Measurements from ENCODE around the gene SHANK2. TPM values are rescaled to one million over a fixed set of nuclear protein-coding genes. Genes with fewer than 3 reads are reported as not detected.

Gene SHANK2
- polyA plus RNA-seq, 1 donor from 2014 or later = 13.6 TPM

- no peak for TF ChIP-seq MXI1 (conservative IDR thresholded peaks at IDR 0.05; ENCODE audit: poor library complexity, severe bottlenecking)
- TF ChIP-seq REST (IDR thresholded peaks at IDR 0.05; ENCODE audit: borderline replicate concordance) = no peak
- TF ChIP-seq SMC3 (conservative IDR thresholded peaks at IDR 0.05; ENCODE audit: poor library complexity) = no peak
- TF ChIP-seq EZH2 (IDR thresholded peaks at IDR 0.05; ENCODE audit: borderline replicate concordance, insufficient read depth, low read length, poor library complexity, severe bottlenecking) = no peak
- no peak for TF ChIP-seq RAD21 (conservative IDR thresholded peaks at IDR 0.05)
- no peak for TF ChIP-seq POLR2AphosphoS5 (IDR thresholded peaks at IDR 0.05)
- TF ChIP-seq TAF1 (IDR thresholded peaks at IDR 0.05; ENCODE audit: low read depth) = no peak
- TF ChIP-seq EP300 (conservative IDR thresholded peaks at IDR 0.05; ENCODE audit: poor library complexity, severe bottlenecking) = no peak
- no peak for TF ChIP-seq CTCF (IDR thresholded peaks at IDR 0.05; ENCODE audit: poor library complexity, severe bottlenecking)
- H3K27me3 ChIP-seq (ENCODE audit: insufficient read depth, low read depth, low read length) = no peaks in the 10 kb centered on the region
- H3F3A ChIP-seq (ENCODE audit: insufficient read depth, low read length, poor library complexity, severe bottlenecking) = no peaks in the 10 kb centered on the region
- no peaks in the 10 kb centered on the region for H3K36me3 ChIP-seq (ENCODE audit: insufficient read depth, low read length)
- H3K9me3 ChIP-seq (ENCODE audit: low read length) = no peaks in the 10 kb centered on the region
- H3K9me2 ChIP-seq (ENCODE audit: insufficient read depth, low read length) = no peaks in the 10 kb centered on the region
- H4K20me1 ChIP-seq (ENCODE audit: insufficient read depth) = no peaks in the 10 kb centered on the region
- no peak overlapping the region for H3K27ac ChIP-seq (ENCODE audit: low read length)
- H3K79me2 ChIP-seq (replicated peaks; ENCODE audit: insufficient read depth, low read length) = no peaks in the 10 kb centered on the region
- no peak overlapping the region for H3K9ac ChIP-seq (ENCODE audit: low read length)
- H2AFZ ChIP-seq (ENCODE audit: low read depth, low read length) = no peak overlapping the region
- no peak overlapping the region for H3K4me2 ChIP-seq (ENCODE audit: low read length)
- no peak overlapping the region for H3K4me3 ChIP-seq (ENCODE audit: low read length)
Measured at GRCh38 chr11:71272161-71272560, 19.8 kb upstream of the SHANK2 start.

- Histone ChIP-seq H3K27me3 (ENCODE audit: insufficient read depth, low read depth, low read length) (no peaks in the 10 kb centered on the region), H3K9ac (ENCODE audit: low read length) (no peak overlapping the region), H3K79me2 (replicated peaks; ENCODE audit: insufficient read depth, low read length) (no peaks in the 10 kb centered on the region), H3K9me3 (ENCODE audit: low read length) (no peaks in the 10 kb centered on the region), H3F3A (ENCODE audit: insufficient read depth, low read length, poor library complexity, severe bottlenecking) (no peaks in the 10 kb centered on the region), H3K27ac (ENCODE audit: low read length) (no peak overlapping the region), H3K4me3 (ENCODE audit: low read length) (no peak overlapping the region), H2AFZ (ENCODE audit: low read depth, low read length) (no peak overlapping the region), H4K20me1 (ENCODE audit: insufficient read depth) (no peaks in the 10 kb centered on the region), H3K4me2 (ENCODE audit: low read length) (no peak overlapping the region), H3K36me3 (ENCODE audit: insufficient read depth, low read length) (no peaks in the 10 kb centered on the region), H3K9me2 (ENCODE audit: insufficient read depth, low read length) (no peaks in the 10 kb centered on the region)
- TF ChIP-seq CTCF (IDR thresholded peaks at IDR 0.05; ENCODE audit: poor library complexity, severe bottlenecking) = no peak
- no peak for TF ChIP-seq RAD21 (conservative IDR thresholded peaks at IDR 0.05)
- TF ChIP-seq POLR2AphosphoS5 (IDR thresholded peaks at IDR 0.05) = no peak
- no peak for TF ChIP-seq EZH2 (IDR thresholded peaks at IDR 0.05; ENCODE audit: borderline replicate concordance, insufficient read depth, low read length, poor library complexity, severe bottlenecking)
- TF ChIP-seq MXI1 (conservative IDR thresholded peaks at IDR 0.05; ENCODE audit: poor library complexity, severe bottlenecking) = no peak
- TF ChIP-seq TAF1 (IDR thresholded peaks at IDR 0.05; ENCODE audit: low read depth) = no peak
Measured at GRCh38 chr11:71269603-71270511, 17.5 kb upstream of the SHANK2 start.
